Lower leg skin (tissue), 3 donors: ENCODE results near the gene INAVA.

ENCODE experiments used
- CTCF ChIP-seq, 3 donors: fragments of 450-650 bp; IDR thresholded peaks; one replicate each; pipeline ENCODE4 v1.5.1; 2016; ENCODE audit warnings: antibody characterized with exemption in 3 of 3, mild to moderate bottlenecking in 3 of 3, moderate library complexity in 2 of 3
- POLR2A ChIP-seq, 2 donors: fragments of 450-650 bp; IDR thresholded peaks; one replicate each; pipeline ENCODE4 v1.6.1; 2016 to 2017; ENCODE audit warnings: antibody characterized with exemption in 2 of 2, mild to moderate bottlenecking in 1 of 2, moderate library complexity in 1 of 2

- no peak for TF ChIP-seq CTCF (IDR thresholded peaks at IDR 0.05)
- TF ChIP-seq POLR2A (IDR thresholded peaks at IDR 0.05): no peak
These were observed 4.3 kb downstream of the INAVA start for GRCh38 chr1:200899015-200899386.
